WTC11 (cell line): Measurements from ENCODE around the gene GRK6. TPM values are rescaled to one million over a fixed set of nuclear protein-coding genes. Genes with fewer than 3 reads are reported as not detected.

Experiments used
- ATAC-seq: fragments of 200-7000 bp; cut with Tn5 transposase; 2 replicates; pipeline ENCODE4 v1.10.0; 2021; ENCODE audit warnings: mild to moderate bottlenecking, moderate library complexity
- CTCF ChIA-PET: fragments of 300-600 bp; sonication (Branson Sonifier 250); formaldehyde crosslinking; loops from one replicate; lab custom pipeline; 2021; ENCODE audit warnings: antibody characterized with exemption; lab: Charles Lee
- POLR2A ChIA-PET: fragments of 350-600 bp; sonication (Branson Sonifier 250); formaldehyde crosslinking; loops from one replicate; lab custom pipeline; 2021; ENCODE audit warnings: antibody characterized with exemption; lab: Charles Lee
- DNase-seq: peaks from one replicate; pipeline ENCODE4 v3.0.0; 2021; ENCODE audit warnings: low spot score
- H3K27ac Mint-ChIP-seq: 2 replicates; pipeline ENCODE4 v1.8.0; 2021; ENCODE audit warnings: mixed read lengths
- H3K27me3 Mint-ChIP-seq: 2 replicates; pipeline ENCODE4 v1.8.0; 2021; ENCODE audit warnings: low read depth, mild to moderate bottlenecking, moderate library complexity, mixed read lengths
- H3K36me3 Mint-ChIP-seq: 2 replicates; pipeline ENCODE4 v1.8.0; 2021; ENCODE audit warnings: mixed read lengths
- H3K4me1 Mint-ChIP-seq: 2 replicates; pipeline ENCODE4 v1.8.0; 2022; ENCODE audit warnings: mixed read lengths
- H3K4me3 Mint-ChIP-seq: 2 replicates; pipeline ENCODE4 v1.8.0; 2021; ENCODE audit warnings: mild to moderate bottlenecking, moderate library complexity, mixed read lengths
- H3K9me3 Mint-ChIP-seq: 2 replicates; pipeline ENCODE4 v1.8.0; 2021; ENCODE audit warnings: mixed read lengths
- ATF1 ChIP-seq: sonication (generic); formaldehyde crosslinking; IDR thresholded peaks from 2 replicates; pipeline ENCODE4 v1.8.1; 2023; ENCODE audit warnings: mild to moderate bottlenecking, moderate library complexity, missing genetic modification reagents
- CBFB ChIP-seq: sonication (generic); formaldehyde crosslinking; IDR thresholded peaks from 2 replicates; pipeline ENCODE4 v1.8.1; 2022; ENCODE audit warnings: mild to moderate bottlenecking, low read depth, missing genetic modification reagents
- ELF4 ChIP-seq: sonication (generic); formaldehyde crosslinking; IDR thresholded peaks from 2 replicates; pipeline ENCODE4 v1.8.1; 2022; ENCODE audit warnings: low read depth, mild to moderate bottlenecking, moderate library complexity, missing genetic modification reagents
- ESRRA ChIP-seq: sonication (generic); formaldehyde crosslinking; IDR thresholded peaks from 2 replicates; pipeline ENCODE4 v1.8.1; 2022; ENCODE audit warnings: mild to moderate bottlenecking, missing genetic modification reagents, borderline replicate concordance
- ETV6 ChIP-seq: sonication (generic); formaldehyde crosslinking; IDR thresholded peaks from 2 replicates; pipeline ENCODE4 v1.8.1; 2022; ENCODE audit warnings: mild to moderate bottlenecking, missing genetic modification reagents
- FOXK1 ChIP-seq: sonication (generic); formaldehyde crosslinking; IDR thresholded peaks from 2 replicates; pipeline ENCODE4 v1.8.0; 2022; ENCODE audit warnings: mild to moderate bottlenecking, moderate library complexity, missing genetic modification reagents
- FOXP1 ChIP-seq: sonication (generic); formaldehyde crosslinking; IDR thresholded peaks from 2 replicates; pipeline ENCODE4 v1.8.0; 2022; ENCODE audit warnings: missing genetic modification reagents, mild to moderate bottlenecking, moderate library complexity, borderline replicate concordance
- GABPB1 ChIP-seq: sonication (generic); formaldehyde crosslinking; IDR thresholded peaks from 2 replicates; pipeline ENCODE4 v1.8.1; 2023; ENCODE audit warnings: mild to moderate bottlenecking, missing genetic modification reagents
- JAZF1 ChIP-seq: fragments of 250-450 bp; sonication (Bioruptor Pico); IDR thresholded peaks from 2 replicates; pipeline ENCODE4 v1.9.0; 2021; ENCODE audit warnings: moderate library complexity, mild to moderate bottlenecking, inconsistent platforms
- KAT7 ChIP-seq: sonication (generic); formaldehyde crosslinking; IDR thresholded peaks from 2 replicates; pipeline ENCODE4 v1.8.1; 2023; ENCODE audit warnings: missing genetic modification reagents, mild to moderate bottlenecking, borderline replicate concordance
- MYBL2 ChIP-seq: sonication (generic); formaldehyde crosslinking; IDR thresholded peaks from 2 replicates; pipeline ENCODE4 v1.8.1; 2023; ENCODE audit warnings: mild to moderate bottlenecking, moderate library complexity, missing genetic modification reagents
- NFE2L1 ChIP-seq: sonication (generic); formaldehyde crosslinking; IDR thresholded peaks from 2 replicates; pipeline ENCODE4 v1.8.1; 2023; ENCODE audit warnings: missing genetic modification reagents
- NFYB ChIP-seq: sonication (generic); formaldehyde crosslinking; conservative IDR thresholded peaks from 2 replicates; pipeline ENCODE4 v1.8.0; 2022; ENCODE audit warnings: low read depth, missing genetic modification reagents
- NR2C2 ChIP-seq: sonication (generic); formaldehyde crosslinking; IDR thresholded peaks from 2 replicates; pipeline ENCODE4 v1.8.0; 2022; ENCODE audit warnings: mild to moderate bottlenecking, missing genetic modification reagents
- OVOL2 ChIP-seq: fragments of 250-450 bp; sonication (Bioruptor Pico); IDR thresholded peaks from 2 replicates; pipeline ENCODE4 v1.9.0; 2021; ENCODE audit warnings: mild to moderate bottlenecking, borderline replicate concordance
- RELA ChIP-seq: sonication (generic); formaldehyde crosslinking; IDR thresholded peaks from 2 replicates; pipeline ENCODE4 v1.8.1; 2022; ENCODE audit warnings: missing genetic modification reagents, mild to moderate bottlenecking, borderline replicate concordance
- RORB ChIP-seq: fragments of 250-450 bp; sonication (Bioruptor Pico); IDR thresholded peaks from 2 replicates; pipeline ENCODE4 v1.9.0; 2021; ENCODE audit warnings: mild to moderate bottlenecking
- SP1 ChIP-seq: sonication (generic); formaldehyde crosslinking; conservative IDR thresholded peaks from 2 replicates; pipeline ENCODE4 v1.8.1; 2022; ENCODE audit warnings: missing genetic modification reagents
- ZNF317 ChIP-seq: sonication (generic); formaldehyde crosslinking; IDR thresholded peaks from 2 replicates; pipeline ENCODE4 v1.8.1; 2023; ENCODE audit warnings: low read depth, mild to moderate bottlenecking, moderate library complexity, missing genetic modification reagents, borderline replicate concordance
- ZNF671 ChIP-seq: fragments of 250-450 bp; sonication (Bioruptor Pico); IDR thresholded peaks from 2 replicates; pipeline ENCODE4 v1.8.0; 2021; ENCODE audit warnings: mild to moderate bottlenecking
- total RNA-seq: library from RNA; stranded (reverse); gene quantifications from 3 replicates; pipeline ENCODE4 v1.2.3, GENCODE V29; 2021
- TF ChIP-seq, protein P1 (sequence below): sonication (generic); formaldehyde crosslinking; IDR thresholded peaks from 2 replicates; pipeline ENCODE4 v1.8.1; 2023; ENCODE audit warnings: mild to moderate bottlenecking, missing genetic modification reagents
- TF ChIP-seq, protein P2 (sequence below): sonication (generic); formaldehyde crosslinking; IDR thresholded peaks from 2 replicates; pipeline ENCODE4 v1.8.0; 2022; ENCODE audit warnings: mild to moderate bottlenecking, missing genetic modification reagents
- TF ChIP-seq, protein P3 (sequence below): sonication (generic); formaldehyde crosslinking; IDR thresholded peaks from 2 replicates; pipeline ENCODE4 v1.8.0; 2023; ENCODE audit warnings: mild to moderate bottlenecking, missing genetic modification reagents
- TF ChIP-seq, protein P4 (sequence below): sonication (generic); formaldehyde crosslinking; IDR thresholded peaks from 2 replicates; pipeline ENCODE4 v1.8.1; 2022; ENCODE audit warnings: low read depth, mild to moderate bottlenecking, moderate library complexity, missing genetic modification reagents, borderline replicate concordance
- TF ChIP-seq, protein P5 (sequence below): sonication (generic); formaldehyde crosslinking; IDR thresholded peaks from 2 replicates; pipeline ENCODE4 v1.8.1; 2022; ENCODE audit warnings: mild to moderate bottlenecking, moderate library complexity, missing genetic modification reagents
- TF ChIP-seq, protein P6 (sequence below): fragments of 250-450 bp; sonication (Bioruptor Pico); IDR thresholded peaks from 2 replicates; pipeline ENCODE4 v1.9.0; 2021; ENCODE audit warnings: mild to moderate bottlenecking

Gene GRK6
- total RNA-seq, 1 experiment from 2014 or later: 69.2 TPM

DNA sequence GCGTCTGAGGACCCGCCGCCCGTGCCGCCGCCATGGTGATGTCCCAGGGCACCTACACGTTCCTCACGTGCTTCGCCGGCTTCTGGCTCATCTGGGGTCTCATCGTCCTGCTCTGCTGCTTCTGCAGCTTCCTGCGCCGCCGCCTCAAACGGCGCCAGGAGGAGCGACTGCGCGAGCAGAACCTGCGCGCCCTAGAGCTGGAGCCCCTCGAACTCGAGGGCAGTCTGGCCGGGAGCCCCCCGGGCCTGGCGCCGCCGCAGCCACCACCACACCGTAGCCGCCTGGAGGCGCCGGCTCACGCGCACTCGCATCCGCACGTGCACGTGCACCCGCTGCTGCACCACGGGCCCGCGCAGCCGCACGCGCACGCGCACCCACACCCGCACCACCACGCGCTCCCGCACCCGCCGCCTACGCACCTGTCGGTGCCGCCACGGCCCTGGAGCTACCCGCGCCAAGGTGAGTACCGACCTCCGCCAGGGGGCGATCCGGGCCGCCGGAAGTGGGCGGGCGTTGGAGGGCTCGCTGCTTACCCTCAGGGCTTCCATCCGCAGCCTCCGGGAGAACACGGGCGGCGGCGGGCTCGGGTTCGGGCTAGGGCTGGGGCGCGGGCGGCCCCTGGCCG, 28.7 kb downstream of the GRK6 start:
- no peak overlapping the region for H3K27ac Mint-ChIP-seq
- CTCF ChIA-PET: interaction anchor here (0.6 to 7.2 kb wide), 42 partner anchors 10 to 794 kb away, joined by 3 to 175 read pairs (median 7); partner anchors contain the start of genes GRK6, LMAN2, MXD3 and PDLIM7
- H3K36me3 Mint-ChIP-seq: peaks cover 11% of the 10 kb centered on the region
- H3K9me3 Mint-ChIP-seq: no peaks in the 10 kb centered on the region
- H3K4me3 Mint-ChIP-seq: peak overlapping the region; percentile 81
- ATAC-seq (peak; percentile 45), DNase-seq (peak; percentile 96)
- peaks cover 34% of the 10 kb centered on the region for H3K4me1 Mint-ChIP-seq
- POLR2A ChIA-PET: interaction anchor here (0.7 to 4.1 kb wide), 23 partner anchors 8 to 145 kb away, joined by 3 to 24 read pairs (median 6); partner anchors contain the start of genes GRK6, LMAN2, PDLIM7 and PRR7
- peaks cover 16% of the 10 kb centered on the region for H3K27me3 Mint-ChIP-seq
- TF ChIP-seq, protein P1, sequence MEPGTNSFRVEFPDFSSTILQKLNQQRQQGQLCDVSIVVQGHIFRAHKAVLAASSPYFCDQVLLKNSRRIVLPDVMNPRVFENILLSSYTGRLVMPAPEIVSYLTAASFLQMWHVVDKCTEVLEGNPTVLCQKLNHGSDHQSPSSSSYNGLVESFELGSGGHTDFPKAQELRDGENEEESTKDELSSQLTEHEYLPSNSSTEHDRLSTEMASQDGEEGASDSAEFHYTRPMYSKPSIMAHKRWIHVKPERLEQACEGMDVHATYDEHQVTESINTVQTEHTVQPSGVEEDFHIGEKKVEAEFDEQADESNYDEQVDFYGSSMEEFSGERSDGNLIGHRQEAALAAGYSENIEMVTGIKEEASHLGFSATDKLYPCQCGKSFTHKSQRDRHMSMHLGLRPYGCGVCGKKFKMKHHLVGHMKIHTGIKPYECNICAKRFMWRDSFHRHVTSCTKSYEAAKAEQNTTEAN (CRISPR knock-in tag): 0 out of 2 replicates have a peak, but pooled peaks have one; percentile 46
- TF ChIP-seq FOXK1 (CRISPR knock-in tag) (peak; percentile 85), NFE2L1 (CRISPR knock-in tag) (peak; percentile 90), FOXP1 (peak; percentile 95), OVOL2 (CRISPR knock-in tag) (no peak), NR2C2 (CRISPR knock-in tag) (0 out of 2 replicates have a peak, but pooled peaks have one; percentile 9), SP1 (CRISPR knock-in tag) (peak; percentile 92), MYBL2 (CRISPR knock-in tag) (peak; percentile 78), CBFB (CRISPR knock-in tag) (peak; percentile 64; the same call in 1 of the 2 replicates), ETV6 (CRISPR knock-in tag) (peak; percentile 70; the same call in 1 of the 2 replicates), ZNF317 (CRISPR knock-in tag) (peak; percentile 15; the same call in 1 of the 2 replicates), RELA (CRISPR knock-in tag) (peak; percentile 85), ESRRA (peak; percentile 59; the same call in 1 of the 2 replicates), ATF1 (peak; percentile 39; the same call in 1 of the 2 replicates), ZNF671 (peak; percentile 76), GABPB1 (peak; percentile 64; the same call in 1 of the 2 replicates), RORB (CRISPR knock-in tag) (no peak), KAT7 (peak; percentile 92; the same call in 1 of the 2 replicates), NFYB (CRISPR knock-in tag) (peak; percentile 1; the same call in 1 of the 2 replicates), JAZF1 (CRISPR knock-in tag) (no peak), ELF4 (peak; percentile 86; the same call in 1 of the 2 replicates)
- TF ChIP-seq, protein P2, sequence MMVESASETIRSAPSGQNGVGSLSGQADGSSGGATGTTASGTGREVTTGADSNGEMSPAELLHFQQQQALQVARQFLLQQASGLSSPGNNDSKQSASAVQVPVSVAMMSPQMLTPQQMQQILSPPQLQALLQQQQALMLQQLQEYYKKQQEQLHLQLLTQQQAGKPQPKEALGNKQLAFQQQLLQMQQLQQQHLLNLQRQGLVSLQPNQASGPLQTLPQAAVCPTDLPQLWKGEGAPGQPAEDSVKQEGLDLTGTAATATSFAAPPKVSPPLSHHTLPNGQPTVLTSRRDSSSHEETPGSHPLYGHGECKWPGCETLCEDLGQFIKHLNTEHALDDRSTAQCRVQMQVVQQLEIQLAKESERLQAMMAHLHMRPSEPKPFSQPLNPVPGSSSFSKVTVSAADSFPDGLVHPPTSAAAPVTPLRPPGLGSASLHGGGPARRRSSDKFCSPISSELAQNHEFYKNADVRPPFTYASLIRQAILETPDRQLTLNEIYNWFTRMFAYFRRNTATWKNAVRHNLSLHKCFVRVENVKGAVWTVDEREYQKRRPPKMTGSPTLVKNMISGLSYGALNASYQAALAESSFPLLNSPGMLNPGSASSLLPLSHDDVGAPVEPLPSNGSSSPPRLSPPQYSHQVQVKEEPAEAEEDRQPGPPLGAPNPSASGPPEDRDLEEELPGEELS: peak; percentile 70
- TF ChIP-seq, protein P3, sequence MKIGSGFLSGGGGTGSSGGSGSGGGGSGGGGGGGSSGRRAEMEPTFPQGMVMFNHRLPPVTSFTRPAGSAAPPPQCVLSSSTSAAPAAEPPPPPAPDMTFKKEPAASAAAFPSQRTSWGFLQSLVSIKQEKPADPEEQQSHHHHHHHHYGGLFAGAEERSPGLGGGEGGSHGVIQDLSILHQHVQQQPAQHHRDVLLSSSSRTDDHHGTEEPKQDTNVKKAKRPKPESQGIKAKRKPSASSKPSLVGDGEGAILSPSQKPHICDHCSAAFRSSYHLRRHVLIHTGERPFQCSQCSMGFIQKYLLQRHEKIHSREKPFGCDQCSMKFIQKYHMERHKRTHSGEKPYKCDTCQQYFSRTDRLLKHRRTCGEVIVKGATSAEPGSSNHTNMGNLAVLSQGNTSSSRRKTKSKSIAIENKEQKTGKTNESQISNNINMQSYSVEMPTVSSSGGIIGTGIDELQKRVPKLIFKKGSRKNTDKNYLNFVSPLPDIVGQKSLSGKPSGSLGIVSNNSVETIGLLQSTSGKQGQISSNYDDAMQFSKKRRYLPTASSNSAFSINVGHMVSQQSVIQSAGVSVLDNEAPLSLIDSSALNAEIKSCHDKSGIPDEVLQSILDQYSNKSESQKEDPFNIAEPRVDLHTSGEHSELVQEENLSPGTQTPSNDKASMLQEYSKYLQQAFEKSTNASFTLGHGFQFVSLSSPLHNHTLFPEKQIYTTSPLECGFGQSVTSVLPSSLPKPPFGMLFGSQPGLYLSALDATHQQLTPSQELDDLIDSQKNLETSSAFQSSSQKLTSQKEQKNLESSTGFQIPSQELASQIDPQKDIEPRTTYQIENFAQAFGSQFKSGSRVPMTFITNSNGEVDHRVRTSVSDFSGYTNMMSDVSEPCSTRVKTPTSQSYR (CRISPR knock-in tag): no peak; the same call in 1 of the 2 replicates
- TF ChIP-seq, protein P4, sequence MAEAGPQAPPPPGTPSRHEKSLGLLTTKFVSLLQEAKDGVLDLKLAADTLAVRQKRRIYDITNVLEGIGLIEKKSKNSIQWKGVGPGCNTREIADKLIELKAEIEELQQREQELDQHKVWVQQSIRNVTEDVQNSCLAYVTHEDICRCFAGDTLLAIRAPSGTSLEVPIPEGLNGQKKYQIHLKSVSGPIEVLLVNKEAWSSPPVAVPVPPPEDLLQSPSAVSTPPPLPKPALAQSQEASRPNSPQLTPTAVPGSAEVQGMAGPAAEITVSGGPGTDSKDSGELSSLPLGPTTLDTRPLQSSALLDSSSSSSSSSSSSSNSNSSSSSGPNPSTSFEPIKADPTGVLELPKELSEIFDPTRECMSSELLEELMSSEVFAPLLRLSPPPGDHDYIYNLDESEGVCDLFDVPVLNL (CRISPR knock-in tag): 0 out of 2 replicates have a peak, but pooled peaks have one; percentile 33
- TF ChIP-seq, protein P5, sequence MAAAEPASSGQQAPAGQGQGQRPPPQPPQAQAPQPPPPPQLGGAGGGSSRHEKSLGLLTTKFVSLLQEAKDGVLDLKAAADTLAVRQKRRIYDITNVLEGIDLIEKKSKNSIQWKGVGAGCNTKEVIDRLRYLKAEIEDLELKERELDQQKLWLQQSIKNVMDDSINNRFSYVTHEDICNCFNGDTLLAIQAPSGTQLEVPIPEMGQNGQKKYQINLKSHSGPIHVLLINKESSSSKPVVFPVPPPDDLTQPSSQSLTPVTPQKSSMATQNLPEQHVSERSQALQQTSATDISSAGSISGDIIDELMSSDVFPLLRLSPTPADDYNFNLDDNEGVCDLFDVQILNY: peak; percentile 92
- TF ChIP-seq, protein P6, sequence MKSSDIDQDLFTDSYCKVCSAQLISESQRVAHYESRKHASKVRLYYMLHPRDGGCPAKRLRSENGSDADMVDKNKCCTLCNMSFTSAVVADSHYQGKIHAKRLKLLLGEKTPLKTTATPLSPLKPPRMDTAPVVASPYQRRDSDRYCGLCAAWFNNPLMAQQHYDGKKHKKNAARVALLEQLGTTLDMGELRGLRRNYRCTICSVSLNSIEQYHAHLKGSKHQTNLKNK: no peak
